CD14-positive monocyte (primary cell): ENCODE measurements around the gene ELMO2. TPM values are rescaled to one million over a fixed set of nuclear protein-coding genes. Genes with fewer than 3 reads are reported as not detected.

ENCODE experiments used
- DNase-seq, 3 donors: peaks; one replicate each; pipeline ENCODE4 v3.0.0-alpha.2; 2011 to 2022
- H2AFZ ChIP-seq: 2 replicates; pipeline ENCODE4 v1.6.0; 2012; ENCODE audit warnings: mild to moderate bottlenecking, low read depth, low read length, inconsistent platforms; ENCODE audit not compliant: insufficient read depth, poor library complexity, severe bottlenecking
- H3K27ac ChIP-seq, 2 donors: 1 replicate in 1 of 2; 2 replicates in 1 of 2; pipeline ENCODE4 v1.5.1; 2012 to 2013; ENCODE audit warnings: low read length in 2 of 2, control low read depth in 1 of 2, inconsistent platforms in 1 of 2, low read depth in 1 of 2, mild to moderate bottlenecking in 1 of 2
- H3K27me3 ChIP-seq, 2 donors: one replicate each; pipeline versions ENCODE4 v1.6.0 to v1.6.1; 2011 to 2013; ENCODE audit warnings: low read length in 2 of 2; ENCODE audit not compliant: control insufficient read depth in 2 of 2, insufficient read depth in 2 of 2
- H3K36me3 ChIP-seq, 2 donors: replicated peaks in 1 of 2; 1 replicate in 1 of 2; 2 replicates in 1 of 2; pipeline versions ENCODE4 v1.5.1 to v1.6.1; 2012 to 2013; ENCODE audit warnings: low read length in 2 of 2, control low read depth in 1 of 2, inconsistent platforms in 1 of 2, mild to moderate bottlenecking in 1 of 2; ENCODE audit not compliant: insufficient read depth in 2 of 2, control insufficient read depth in 1 of 2
- H3K4me1 ChIP-seq, 2 donors: 1 replicate in 1 of 2; 2 replicates in 1 of 2; pipeline versions ENCODE4 v1.5.1 to v1.6.1; 2012 to 2013; ENCODE audit warnings: low read length in 2 of 2, control low read depth in 1 of 2, inconsistent platforms in 1 of 2, mild to moderate bottlenecking in 1 of 2, moderate library complexity in 1 of 2; ENCODE audit not compliant: insufficient read depth in 2 of 2, control insufficient read depth in 1 of 2
- H3K4me2 ChIP-seq: replicated peaks from 2 replicates; pipeline ENCODE3; 2012; ENCODE audit warnings: low read length, moderate library complexity, mild to moderate bottlenecking; ENCODE audit not compliant: poor library complexity, severe bottlenecking; ENCODE audit errors: extremely low read depth
- H3K4me3 ChIP-seq, 3 experiments: fragments of 200-600 bp in 1 of 3; sonication (generic) in 1 of 3; replicated peaks in 1 of 3; 1 replicate in 2 of 3; 2 replicates in 1 of 3; pipeline ENCODE4 v1.5.1; 2011 to 2013; ENCODE audit warnings: low read length in 3 of 3, mild to moderate bottlenecking in 3 of 3, control low read depth in 2 of 3, low read depth in 2 of 3, inconsistent platforms in 1 of 3, moderate library complexity in 1 of 3
- H3K79me2 ChIP-seq: 2 replicates; pipeline ENCODE4 v1.6.0; 2012; ENCODE audit warnings: mild to moderate bottlenecking, control low read depth, inconsistent platforms, low read length, moderate library complexity; ENCODE audit not compliant: insufficient read depth
- H3K9ac ChIP-seq: 2 replicates; pipeline ENCODE4 v1.6.0; 2017; ENCODE audit warnings: low read length, mild to moderate bottlenecking; ENCODE audit not compliant: insufficient read depth, poor library complexity, severe bottlenecking
- H3K9me3 ChIP-seq, 2 donors: replicated peaks in 1 of 2; 1 replicate in 1 of 2; 2 replicates in 1 of 2; pipeline versions ENCODE4 v1.5.1 to v1.6.1; 2012 to 2013; ENCODE audit warnings: low read length in 2 of 2, control low read depth in 1 of 2; ENCODE audit not compliant: control insufficient read depth in 1 of 2, insufficient read depth in 1 of 2
- H4K20me1 ChIP-seq: 2 replicates; pipeline ENCODE4 v1.6.0; 2012; ENCODE audit warnings: mild to moderate bottlenecking, low read length, control low read depth, moderate library complexity; ENCODE audit not compliant: insufficient read depth
- H3K27ac Mint-ChIP-seq, 7 donors: one replicate each; pipeline ENCODE4 v1.8.0; 2020; ENCODE audit warnings: mild to moderate bottlenecking in 7 of 7, mixed read lengths in 7 of 7, moderate library complexity in 6 of 7, inconsistent platforms in 2 of 7
- H3K27me3 Mint-ChIP-seq, 3 donors: one replicate each; pipeline ENCODE4 v1.8.0; 2021 to 2022; ENCODE audit warnings: low read depth in 3 of 3, mild to moderate bottlenecking in 3 of 3, mixed read lengths in 3 of 3, moderate library complexity in 3 of 3, inconsistent platforms in 1 of 3
- H3K36me3 Mint-ChIP-seq, 2 donors: one replicate each; pipeline ENCODE4 v1.8.0; 2020; ENCODE audit warnings: mixed read lengths in 2 of 2, inconsistent platforms in 1 of 2, mild to moderate bottlenecking in 1 of 2
- H3K4me1 Mint-ChIP-seq: one replicate; pipeline ENCODE4 v1.8.0; 2020; ENCODE audit warnings: mild to moderate bottlenecking, mixed read lengths
- H3K4me3 Mint-ChIP-seq, 2 donors: one replicate each; pipeline ENCODE4 v1.8.0; 2020; ENCODE audit warnings: mild to moderate bottlenecking in 2 of 2, mixed read lengths in 2 of 2, moderate library complexity in 1 of 2
- H3K9me3 Mint-ChIP-seq, 7 donors: one replicate each; pipeline ENCODE4 v1.8.0; 2020 to 2022; ENCODE audit warnings: mixed read lengths in 7 of 7, mild to moderate bottlenecking in 6 of 7, moderate library complexity in 6 of 7, inconsistent platforms in 2 of 7
- WGBS: methylation state at CpG from one replicate; pipeline ENCODE4 v1.1.5; 2013; ENCODE audit warnings: missing lambda C conversion rate; ENCODE audit not compliant: insufficient coverage; 5-methylcytosine and 5-hydroxymethylcytosine counted together
- intact Hi-C, 2 donors: fragments of 100-400 bp; cut with micrococcal nuclease; formaldehyde crosslinking; loops; one replicate each; pipeline versions ENCODE4 v1.15.0 to v1.15.1; 2023
- polyA plus RNA-seq, 3 donors: library from polyadenylated mRNA; depleted of rRNA in 1 of 3; unstranded in 2 of 3; stranded (reverse) in 1 of 3; fragments of 300-500 nt in 2 of 3; fragments of >200 nt in 1 of 3; fragmentation: Illumina TruSeq in 2 of 3; gene quantifications; 1 replicate in 2 of 3; 2 replicates in 1 of 3; pipeline ENCODE4 v1.2.3, GENCODE V29; 2012 to 2021
- TF ChIP-seq, protein P1 (sequence below): fragments of 200-600 bp; IDR thresholded peaks from one replicate; pipeline ENCODE4 v1.8.0; 2022; ENCODE audit warnings: antibody characterized with exemption, mild to moderate bottlenecking

ELMO2 gene
- polyA plus RNA-seq, 3 donors: 35.3 to 53.1 (median 42.3) TPM

DNA sequence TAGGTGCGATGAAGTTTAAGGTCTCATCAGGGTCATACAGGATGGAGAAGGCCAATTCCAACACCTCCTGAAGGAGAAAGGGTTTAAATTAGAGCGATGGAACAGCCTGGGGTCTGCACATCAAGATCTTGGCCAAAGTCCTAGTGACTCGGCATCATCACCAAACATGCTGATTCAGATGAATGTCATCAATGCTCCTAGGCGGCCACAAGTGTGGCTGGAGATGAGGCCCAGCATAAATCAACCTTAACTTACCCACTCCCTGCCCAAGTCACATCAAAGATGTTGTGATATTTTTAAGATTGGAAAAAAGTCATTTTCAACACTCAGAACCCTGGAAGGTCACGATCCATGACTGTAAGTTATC is 37.5 kb downstream of the ELMO2 start:
- Histone ChIP-seq H3K36me3 (peaks cover 82 to 88% of the 10 kb centered on the region in 2 donors), H3K9ac (no peak overlapping the region), H3K79me2 (peaks cover 2% of the 10 kb centered on the region), H3K4me1 (peaks cover 6 to 8% of the 10 kb centered on the region in 2 donors), H3K4me3 (no peak overlapping the region), H3K27ac (no peak overlapping the region), H4K20me1 (peaks cover 3% of the 10 kb centered on the region), H3K9me3 (no peaks in the 10 kb centered on the region), H2AFZ (no peak overlapping the region), H3K27me3 (no peaks in the 10 kb centered on the region), H3K4me2 (no peak overlapping the region)
- TF ChIP-seq, protein P1, sequence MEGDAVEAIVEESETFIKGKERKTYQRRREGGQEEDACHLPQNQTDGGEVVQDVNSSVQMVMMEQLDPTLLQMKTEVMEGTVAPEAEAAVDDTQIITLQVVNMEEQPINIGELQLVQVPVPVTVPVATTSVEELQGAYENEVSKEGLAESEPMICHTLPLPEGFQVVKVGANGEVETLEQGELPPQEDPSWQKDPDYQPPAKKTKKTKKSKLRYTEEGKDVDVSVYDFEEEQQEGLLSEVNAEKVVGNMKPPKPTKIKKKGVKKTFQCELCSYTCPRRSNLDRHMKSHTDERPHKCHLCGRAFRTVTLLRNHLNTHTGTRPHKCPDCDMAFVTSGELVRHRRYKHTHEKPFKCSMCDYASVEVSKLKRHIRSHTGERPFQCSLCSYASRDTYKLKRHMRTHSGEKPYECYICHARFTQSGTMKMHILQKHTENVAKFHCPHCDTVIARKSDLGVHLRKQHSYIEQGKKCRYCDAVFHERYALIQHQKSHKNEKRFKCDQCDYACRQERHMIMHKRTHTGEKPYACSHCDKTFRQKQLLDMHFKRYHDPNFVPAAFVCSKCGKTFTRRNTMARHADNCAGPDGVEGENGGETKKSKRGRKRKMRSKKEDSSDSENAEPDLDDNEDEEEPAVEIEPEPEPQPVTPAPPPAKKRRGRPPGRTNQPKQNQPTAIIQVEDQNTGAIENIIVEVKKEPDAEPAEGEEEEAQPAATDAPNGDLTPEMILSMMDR: no peak
- peaks cover 0 to 1% (median 0%) of the 10 kb centered on the region in 3 donors for H3K27me3 Mint-ChIP-seq
- DNase-seq: no peak
- H3K4me3 Mint-ChIP-seq: no peak overlapping the region
- H3K4me1 Mint-ChIP-seq: peaks cover 7% of the 10 kb centered on the region
- H3K9me3 Mint-ChIP-seq: no peaks in the 10 kb centered on the region
- H3K36me3 Mint-ChIP-seq: peaks cover 81 to 86% of the 10 kb centered on the region in 2 donors
- whole genome bisulfite sequencing: no CpG with 5 or more reads among the region's 5 CpGs
- peak overlapping the region in 1 of 7 donors; percentile 23 for H3K27ac Mint-ChIP-seq
- intact Hi-C loops: no loop called here

DNA sequence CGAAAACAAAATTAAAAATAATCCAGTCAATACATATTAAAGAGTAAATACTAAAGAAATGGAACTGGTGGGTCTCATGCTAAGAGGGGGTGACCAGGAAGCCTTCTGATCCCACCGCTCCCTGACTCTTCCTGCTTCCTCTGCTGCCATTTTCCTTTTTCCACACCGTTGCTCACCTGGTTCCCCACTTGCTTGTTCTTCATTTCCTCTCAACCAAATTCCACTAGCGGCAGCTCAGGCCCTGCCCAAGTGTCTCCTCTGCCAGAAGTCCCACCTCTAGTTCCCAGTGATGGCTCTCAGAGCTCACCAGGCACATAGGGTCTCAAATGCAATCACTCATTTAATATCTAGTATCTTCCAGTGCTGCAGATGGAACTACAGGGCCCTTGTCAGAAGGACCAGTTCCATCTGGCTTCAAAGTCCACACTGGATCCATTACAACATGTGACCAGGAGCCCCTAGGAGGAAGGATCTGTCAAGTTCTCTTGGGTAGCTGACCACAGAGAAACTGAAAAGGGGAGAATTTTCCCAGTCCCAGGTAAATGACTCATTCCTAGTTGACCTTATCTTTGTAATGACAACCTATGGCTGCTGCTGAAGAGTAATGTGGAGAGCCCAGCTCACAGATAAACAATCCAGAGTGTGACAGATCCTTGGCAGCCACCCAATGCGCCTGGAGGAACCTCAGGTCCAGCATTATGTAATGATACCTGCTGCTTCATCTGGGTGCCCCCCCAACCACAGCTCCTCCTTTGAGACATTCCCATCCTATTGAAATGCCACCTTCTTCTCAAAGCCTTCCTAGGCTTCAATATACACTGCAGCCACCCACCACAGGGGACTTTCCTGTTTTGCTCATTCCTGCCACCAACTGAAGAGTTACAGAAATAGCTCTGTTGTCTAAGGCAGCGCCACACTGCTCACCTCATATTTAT is 38.2 kb downstream of the ELMO2 start:
- 95% methylated on average over 4 of the region's 6 CpGs for WGBS
- H3K27me3 ChIP-seq: no peaks in the 10 kb centered on the region
- no peak for DNase-seq
- H3K27ac Mint-ChIP-seq: peak overlapping the region in 2 of 7 donors; percentile 11 to 71
- H3K9me3 Mint-ChIP-seq: no peaks in the 10 kb centered on the region
- no peak overlapping the region for H2AFZ ChIP-seq
- intact Hi-C loops: no loop called here
- no peak overlapping the region for H3K9ac ChIP-seq
- H3K27ac ChIP-seq: no peak overlapping the region
- H3K4me3 Mint-ChIP-seq: no peak overlapping the region
- H3K4me3 ChIP-seq: no peak overlapping the region
- peaks cover 14% of the 10 kb centered on the region for H3K4me1 Mint-ChIP-seq
- H3K4me2 ChIP-seq: no peak overlapping the region
- no peaks in the 10 kb centered on the region for H3K27me3 Mint-ChIP-seq
- peaks cover 77 to 79% of the 10 kb centered on the region in 2 donors for H3K36me3 Mint-ChIP-seq
- TF ChIP-seq, protein P1: no peak
- H3K9me3 ChIP-seq: no peaks in the 10 kb centered on the region
- peaks cover 76 to 81% of the 10 kb centered on the region in 2 donors for H3K36me3 ChIP-seq
- peaks cover 6% of the 10 kb centered on the region for H3K79me2 ChIP-seq
- H4K20me1 ChIP-seq: peaks cover 8% of the 10 kb centered on the region
- peaks cover 13 to 14% of the 10 kb centered on the region in 2 donors for H3K4me1 ChIP-seq
